GM18861 (cell line): ENCODE results near the gene MPP3.
"Not testable (repeated sequence)": the region's sequence is repeated elsewhere in the genome, so short reads cannot be mapped to it uniquely, and the experiment has no call there.

Source experiments
- ATAC-seq: cut with Tn5 transposase; IDR thresholded peaks from one replicate; pipeline ENCODE4 v1.9.1; 2021; ENCODE audit not compliant: unreplicated experiment

MPP3 gene

GRCh38 chr17:43832976-43833829, at the start of gene MPP3:
TSS of gene MPP3 (minus strand) at chr17:43833146. CDS start at chr17:43831906, 1,240 bp downstream.
- no peak for ATAC-seq

GRCh38 chr17:43881758-43882505, 49.0 kb upstream of the MPP3 start:
- ATAC-seq, result no peak

GRCh38 chr17:43881181-43881580, 48.2 kb upstream of the MPP3 start:
- no peak for ATAC-seq

GRCh38 chr17:43880420-43880991, 47.6 kb upstream of the MPP3 start:
- ATAC-seq, result no peak

- ATAC-seq, result no peak
Measured at GRCh38 chr17:43879723-43880419, 46.9 kb upstream of the MPP3 start.

- ATAC-seq, result no peak
Measured at GRCh38 chr17:43878260-43879175, 45.6 kb upstream of the MPP3 start.

GRCh38 chr17:43877451-43878155, 44.7 kb upstream of the MPP3 start:
- ATAC-seq, result no peak

GRCh38 chr17:43877031-43877430, 44.1 kb upstream of the MPP3 start:
- no peak for ATAC-seq

GRCh38 chr17:43875476-43876147, 42.7 kb upstream of the MPP3 start:
- no peak for ATAC-seq

- no peak for ATAC-seq
Measured at GRCh38 chr17:43874293-43874692, 41.3 kb upstream of the MPP3 start.

- no peak for ATAC-seq
Measured at GRCh38 chr17:43873815-43874214, 40.9 kb upstream of the MPP3 start.

GRCh38 chr17:43873091-43873490, 40.1 kb upstream of the MPP3 start:
- ATAC-seq, result no peak

- no peak for ATAC-seq
Measured at GRCh38 chr17:43871946-43872690, 39.2 kb upstream of the MPP3 start.

- ATAC-seq, result not testable (repeated sequence)
Measured at GRCh38 chr17:43869031-43869430, 36.1 kb upstream of the MPP3 start.

GRCh38 chr17:43868226-43868994, 35.5 kb upstream of the MPP3 start:
- no peak for ATAC-seq

GRCh38 chr17:43864161-43864984, 31.4 kb upstream of the MPP3 start:
- no peak for ATAC-seq

GRCh38 chr17:43861960-43862359, 29.0 kb upstream of the MPP3 start:
- no peak for ATAC-seq
